ENCODE measurements around the gene CDH23.

CDH23 gene

DNA sequence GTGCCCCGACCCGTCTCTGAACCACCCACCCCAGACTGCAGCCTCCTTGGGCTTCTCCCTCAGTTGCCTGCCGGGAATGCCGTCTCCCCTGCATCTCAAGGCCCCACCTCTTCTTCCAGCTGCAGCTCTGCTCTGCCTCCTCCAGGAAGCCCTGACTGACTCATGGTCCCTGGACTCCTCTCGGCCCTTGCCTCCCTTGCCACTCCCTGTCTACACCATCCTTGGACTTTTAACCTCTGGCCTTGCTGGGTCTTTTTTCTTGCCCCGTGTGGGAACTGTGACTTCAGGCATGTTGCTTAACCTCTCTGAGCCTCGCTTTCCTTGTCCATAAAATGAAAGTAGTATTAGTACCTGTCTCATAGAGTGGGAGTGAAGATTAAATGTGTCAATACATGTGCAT is 266.6 kb downstream of the CDH23 start:
- TF ChIP-seq, protein P1, sequence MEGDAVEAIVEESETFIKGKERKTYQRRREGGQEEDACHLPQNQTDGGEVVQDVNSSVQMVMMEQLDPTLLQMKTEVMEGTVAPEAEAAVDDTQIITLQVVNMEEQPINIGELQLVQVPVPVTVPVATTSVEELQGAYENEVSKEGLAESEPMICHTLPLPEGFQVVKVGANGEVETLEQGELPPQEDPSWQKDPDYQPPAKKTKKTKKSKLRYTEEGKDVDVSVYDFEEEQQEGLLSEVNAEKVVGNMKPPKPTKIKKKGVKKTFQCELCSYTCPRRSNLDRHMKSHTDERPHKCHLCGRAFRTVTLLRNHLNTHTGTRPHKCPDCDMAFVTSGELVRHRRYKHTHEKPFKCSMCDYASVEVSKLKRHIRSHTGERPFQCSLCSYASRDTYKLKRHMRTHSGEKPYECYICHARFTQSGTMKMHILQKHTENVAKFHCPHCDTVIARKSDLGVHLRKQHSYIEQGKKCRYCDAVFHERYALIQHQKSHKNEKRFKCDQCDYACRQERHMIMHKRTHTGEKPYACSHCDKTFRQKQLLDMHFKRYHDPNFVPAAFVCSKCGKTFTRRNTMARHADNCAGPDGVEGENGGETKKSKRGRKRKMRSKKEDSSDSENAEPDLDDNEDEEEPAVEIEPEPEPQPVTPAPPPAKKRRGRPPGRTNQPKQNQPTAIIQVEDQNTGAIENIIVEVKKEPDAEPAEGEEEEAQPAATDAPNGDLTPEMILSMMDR (conservative IDR thresholded peaks at IDR 0.05), result no peak
- no peak overlapping the region for H3K27ac ChIP-seq

DNA sequence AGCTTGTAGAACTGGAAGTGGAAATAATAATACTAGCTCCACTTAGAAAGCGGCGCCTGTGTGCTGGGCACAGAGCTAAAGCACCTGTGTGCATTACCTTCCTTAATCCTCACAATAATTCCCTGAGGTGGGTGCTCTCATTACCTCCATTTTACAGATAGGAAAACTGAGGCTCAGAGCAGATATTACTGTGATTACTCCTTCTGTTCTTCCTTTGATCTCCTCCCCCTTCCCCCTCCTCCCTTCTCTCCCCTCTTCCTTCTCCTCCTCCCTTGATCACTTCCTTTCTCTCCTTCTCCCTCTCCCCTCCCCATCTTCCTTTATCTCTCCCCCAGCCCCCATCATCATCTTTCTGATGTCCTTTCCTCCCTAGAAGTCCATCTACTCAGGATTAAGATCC is 267.9 kb downstream of the CDH23 start:
- no peak overlapping the region for H3K27ac ChIP-seq
- TF ChIP-seq, protein P1 (conservative IDR thresholded peaks at IDR 0.05), result no peak

DNA sequence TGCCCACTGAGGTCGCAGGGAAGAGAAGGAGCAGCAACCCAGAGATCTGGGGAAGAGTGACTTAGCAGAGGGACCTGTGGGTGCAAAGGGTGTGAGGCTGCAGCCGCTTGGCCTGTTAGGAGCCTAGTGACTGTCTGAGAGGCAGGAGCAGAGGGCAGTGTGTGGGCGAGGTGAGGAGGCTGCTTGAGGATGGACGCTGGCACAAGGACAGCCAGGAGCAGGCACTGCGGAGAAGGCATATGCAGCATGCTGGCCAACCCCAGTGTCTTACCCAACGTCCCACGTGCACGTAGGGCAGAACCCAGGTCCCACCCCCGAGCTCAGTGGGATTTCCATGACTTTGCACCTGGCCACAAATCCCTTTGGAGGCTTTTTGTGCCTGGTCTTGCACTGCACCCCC is 268.7 kb downstream of the CDH23 start:
- no peak overlapping the region for H3K27ac ChIP-seq
- TF ChIP-seq, protein P1 (conservative IDR thresholded peaks at IDR 0.05), result no peak

DNA sequence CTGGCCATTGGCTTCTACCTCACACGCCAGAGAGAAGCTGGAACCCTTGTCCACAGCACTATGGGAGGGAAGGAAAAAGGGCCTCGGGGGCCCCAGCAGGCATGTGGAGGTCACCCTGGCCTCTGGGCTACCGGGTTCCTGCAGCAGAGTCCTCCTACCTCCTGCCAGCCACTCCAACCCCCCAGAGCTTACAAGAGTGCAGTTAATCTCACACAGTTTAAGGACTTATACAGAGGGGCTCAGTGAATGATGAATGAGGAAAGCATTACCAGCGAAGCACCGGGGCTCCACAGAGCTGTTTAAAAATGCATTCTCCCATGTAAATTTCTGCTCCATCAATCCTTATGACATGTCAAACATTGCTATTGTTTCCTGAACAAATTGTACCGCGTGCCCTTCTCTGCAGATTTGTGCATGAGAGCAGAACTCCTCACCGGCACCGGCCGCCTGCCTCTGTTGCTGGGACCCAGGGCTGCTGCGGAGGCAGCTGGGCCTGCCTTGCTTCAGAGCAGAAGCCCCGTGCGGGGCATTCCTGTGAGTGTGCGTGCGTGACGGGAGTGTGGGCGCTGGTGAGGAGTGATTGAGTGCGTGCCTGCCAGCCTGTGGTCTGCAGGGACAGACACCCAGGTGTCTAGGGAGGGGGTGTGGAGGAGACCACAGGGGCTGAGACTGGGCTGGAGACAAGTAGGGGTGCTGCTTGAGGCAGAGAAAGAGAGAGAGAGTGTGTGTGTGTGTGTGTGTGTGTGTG is 270.1 kb downstream of the CDH23 start:
- no peak overlapping the region for H3K27ac ChIP-seq
- TF ChIP-seq, protein P1 (conservative IDR thresholded peaks at IDR 0.05), result no peak

DNA sequence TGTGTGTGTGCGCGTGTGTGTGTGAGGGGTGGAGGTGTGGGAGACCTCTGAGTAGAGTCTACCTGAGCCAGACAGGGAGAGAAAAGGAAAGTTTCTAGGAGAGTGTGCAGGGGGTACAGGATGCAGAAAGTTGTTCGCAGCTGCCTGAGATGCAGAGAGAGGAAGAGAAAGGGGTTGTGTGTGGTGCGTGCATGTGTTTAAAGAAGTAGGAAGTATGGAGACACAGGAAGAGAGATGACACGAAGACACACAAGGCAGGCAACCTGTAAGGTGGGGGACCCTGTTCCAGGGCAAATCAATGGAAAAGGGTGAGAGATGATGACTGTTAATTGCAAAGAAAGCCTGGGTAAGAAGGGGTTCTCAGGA is 270.6 kb downstream of the CDH23 start:
- TF ChIP-seq, protein P1 (conservative IDR thresholded peaks at IDR 0.05), result no peak
- no peak overlapping the region for H3K27ac ChIP-seq

DNA sequence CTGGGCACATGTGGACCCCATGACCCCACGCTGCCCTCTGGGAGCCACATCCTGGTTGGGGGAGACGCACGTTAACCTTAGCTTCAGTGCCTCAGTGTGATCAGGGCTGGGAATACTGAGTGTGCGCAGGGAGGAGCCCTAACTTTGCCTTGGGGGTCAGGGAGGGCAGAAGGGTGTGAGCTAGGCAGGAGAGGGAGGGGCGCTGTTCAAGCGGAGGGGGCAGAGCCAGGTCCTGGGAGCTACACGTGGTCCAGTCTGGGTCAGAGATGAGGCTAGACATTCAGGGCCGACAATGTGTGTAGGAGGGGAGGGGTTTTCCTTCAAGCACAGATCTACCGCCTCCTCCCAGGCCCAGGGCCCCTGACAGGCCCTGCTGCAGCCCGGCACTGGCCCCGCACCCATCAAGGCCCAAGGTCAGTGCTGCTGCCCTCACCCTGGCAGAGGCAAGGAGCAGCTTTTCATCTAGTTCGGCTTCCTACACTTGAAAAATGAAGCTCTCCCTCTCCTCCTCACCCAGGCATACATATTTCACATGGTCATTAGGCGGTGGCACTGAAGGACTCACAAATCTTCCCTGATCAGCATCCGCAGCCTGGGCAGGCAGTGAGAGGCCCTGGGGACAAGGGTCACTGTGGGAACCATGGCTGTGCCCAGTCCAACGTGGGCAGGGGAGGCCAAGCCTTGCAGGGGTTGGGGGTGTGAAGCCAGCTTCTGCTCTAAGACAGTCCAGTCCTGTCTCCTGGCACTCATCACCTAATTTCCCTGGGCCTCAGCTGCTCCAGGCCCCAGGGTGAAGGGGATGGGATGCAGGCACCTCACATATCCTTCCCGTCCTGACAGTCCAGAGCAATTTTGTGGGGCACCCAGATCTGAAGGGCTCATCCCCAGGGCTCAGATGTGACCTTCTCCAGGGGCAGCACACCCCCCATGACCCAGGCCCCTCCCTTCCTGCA is 275.6 kb downstream of the CDH23 start:
- H3K27ac ChIP-seq, result no peak overlapping the region
- TF ChIP-seq, protein P1 (conservative IDR thresholded peaks at IDR 0.05), result no peak

DNA sequence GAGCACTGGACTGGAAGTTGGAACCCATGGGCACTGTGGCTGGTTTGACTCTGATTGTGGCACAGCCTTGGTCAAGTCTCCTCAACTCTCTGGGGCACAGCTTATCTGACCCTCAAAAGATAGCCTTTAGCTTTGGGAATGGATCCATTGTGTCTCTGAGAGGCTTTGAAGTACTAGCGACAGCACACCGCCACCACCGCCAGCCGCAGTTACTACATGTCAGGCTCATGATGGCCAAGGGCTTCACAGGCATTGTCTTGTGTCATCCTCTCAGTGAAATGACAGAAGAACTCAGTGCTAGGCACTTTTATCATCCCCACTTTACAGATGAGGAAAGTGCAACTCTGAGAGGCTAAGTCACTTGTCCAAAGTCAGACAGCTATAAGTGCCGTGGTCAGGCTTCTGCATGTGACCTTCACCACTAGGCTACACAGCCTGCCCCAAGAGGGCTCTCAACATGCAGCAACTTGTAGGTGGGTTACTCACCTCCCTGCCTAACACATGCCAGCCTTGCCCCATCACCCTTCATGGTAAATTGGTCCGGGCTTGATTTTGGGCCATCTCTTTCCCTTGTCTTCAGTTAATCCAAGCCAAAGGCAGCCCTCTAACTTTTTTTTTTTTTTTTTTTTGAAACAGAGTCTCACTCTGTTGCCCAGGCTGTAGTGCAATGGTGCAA is 278.7 kb downstream of the CDH23 start:
- H3K27ac ChIP-seq, result no peak overlapping the region
- TF ChIP-seq, protein P1 (conservative IDR thresholded peaks at IDR 0.05), result no peak

Data from VCaP (cell line).